Mesothelial cell of epicardium (in vitro differentiated cells): Measurements from ENCODE around the gene PDE4DIP. TPM values are rescaled to one million over a fixed set of nuclear protein-coding genes. Genes with fewer than 3 reads are reported as not detected.
"Not testable (repeated sequence)": the region's sequence is repeated elsewhere in the genome, so short reads cannot be mapped to it uniquely, and the experiment has no call there.

Experiments used
- DNase-seq, 2 experiments: peaks; one replicate each; pipeline ENCODE4 v3.0.0; 2021; ENCODE audit warnings: low spot score in 2 of 2; ENCODE audit not compliant: unreplicated experiment in 2 of 2
- H3K27ac Mint-ChIP-seq: 2 replicates; pipeline ENCODE4 v1.8.0; 2021; ENCODE audit warnings: mixed read lengths
- H3K27me3 Mint-ChIP-seq: 2 replicates; pipeline ENCODE4 v1.8.0; 2021; ENCODE audit warnings: low read depth, mixed read lengths
- H3K36me3 Mint-ChIP-seq: 2 replicates; pipeline ENCODE4 v1.8.0; 2021; ENCODE audit warnings: mixed read lengths
- H3K4me1 Mint-ChIP-seq: 2 replicates; pipeline ENCODE4 v1.8.0; 2021; ENCODE audit warnings: mixed read lengths
- H3K4me3 Mint-ChIP-seq: 2 replicates; pipeline ENCODE4 v1.8.0; 2021; ENCODE audit warnings: mild to moderate bottlenecking, moderate library complexity, mixed read lengths
- H3K9me3 Mint-ChIP-seq: 2 replicates; pipeline ENCODE4 v1.8.0; 2021; ENCODE audit warnings: mixed read lengths
- total RNA-seq: library from RNA; stranded (reverse); gene quantifications from 3 replicates; pipeline ENCODE4 v1.2.1, GENCODE V29; 2021

Gene PDE4DIP
- total RNA-seq = 46.4 to 49.0 TPM (median 46.6 TPM) in 3 replicates

- not testable (repeated sequence) for H3K27ac Mint-ChIP-seq, DNase-seq, H3K9me3 Mint-ChIP-seq, H3K4me1 Mint-ChIP-seq, H3K27me3 Mint-ChIP-seq, H3K36me3 Mint-ChIP-seq
- H3K4me3 Mint-ChIP-seq = peak within 1 kb of the TSS; percentile 44
Observed at GRCh38 chr1:148844220-148844619, at the start of gene PDE4DIP. Gene PDE4DIP, plus strand, starts transcription at chr1:148844428. Its CDS starts 347 bp downstream, at chr1:148844775.

GRCh38 chr1:148808268-148808928, 35.8 kb upstream of the PDE4DIP start:
- not testable (repeated sequence) for H3K27me3 Mint-ChIP-seq, H3K9me3 Mint-ChIP-seq, H3K4me3 Mint-ChIP-seq, H3K27ac Mint-ChIP-seq, DNase-seq, H3K4me1 Mint-ChIP-seq, H3K36me3 Mint-ChIP-seq

GRCh38 chr1:148808929-148809283, 35.3 kb upstream of the PDE4DIP start:
- H3K27me3 Mint-ChIP-seq, H3K4me1 Mint-ChIP-seq, H3K36me3 Mint-ChIP-seq, H3K27ac Mint-ChIP-seq, DNase-seq, H3K4me3 Mint-ChIP-seq, H3K9me3 Mint-ChIP-seq: not testable (repeated sequence)

GRCh38 chr1:148822180-148822579, 22.0 kb upstream of the PDE4DIP start:
- H3K27me3 Mint-ChIP-seq = not testable (repeated sequence)

GRCh38 chr1:148823822-148824221, 20.4 kb upstream of the PDE4DIP start:
- DNase-seq, H3K36me3 Mint-ChIP-seq, H3K4me1 Mint-ChIP-seq, H3K4me3 Mint-ChIP-seq, H3K27me3 Mint-ChIP-seq, H3K27ac Mint-ChIP-seq, H3K9me3 Mint-ChIP-seq: not testable (repeated sequence)

More at GRCh38 chr1:148822180-148822579, 22.0 kb upstream of the PDE4DIP start:
- H3K4me1 Mint-ChIP-seq, DNase-seq, H3K4me3 Mint-ChIP-seq, H3K36me3 Mint-ChIP-seq, H3K27ac Mint-ChIP-seq, H3K9me3 Mint-ChIP-seq: not testable (repeated sequence)

GRCh38 chr1:148825029-148825428, 19.2 kb upstream of the PDE4DIP start:
- not testable (repeated sequence) for H3K4me1 Mint-ChIP-seq, H3K9me3 Mint-ChIP-seq, H3K27ac Mint-ChIP-seq, DNase-seq, H3K4me3 Mint-ChIP-seq, H3K27me3 Mint-ChIP-seq, H3K36me3 Mint-ChIP-seq

- not testable (repeated sequence) for H3K36me3 Mint-ChIP-seq, H3K4me1 Mint-ChIP-seq, DNase-seq, H3K27ac Mint-ChIP-seq, H3K4me3 Mint-ChIP-seq, H3K27me3 Mint-ChIP-seq, H3K9me3 Mint-ChIP-seq
Observed at GRCh38 chr1:148828531-148828930, 15.7 kb upstream of the PDE4DIP start.

GRCh38 chr1:148828962-148829361, 15.3 kb upstream of the PDE4DIP start:
- not testable (repeated sequence) for H3K27ac Mint-ChIP-seq, H3K9me3 Mint-ChIP-seq, H3K27me3 Mint-ChIP-seq, H3K4me1 Mint-ChIP-seq, H3K36me3 Mint-ChIP-seq, DNase-seq, H3K4me3 Mint-ChIP-seq

- not testable (repeated sequence) for H3K4me3 Mint-ChIP-seq, H3K36me3 Mint-ChIP-seq, DNase-seq, H3K4me1 Mint-ChIP-seq, H3K27me3 Mint-ChIP-seq, H3K9me3 Mint-ChIP-seq, H3K27ac Mint-ChIP-seq
Observed at GRCh38 chr1:148829365-148829764, 14.9 kb upstream of the PDE4DIP start.

- H3K9me3 Mint-ChIP-seq, H3K4me1 Mint-ChIP-seq, H3K27ac Mint-ChIP-seq, H3K36me3 Mint-ChIP-seq, H3K27me3 Mint-ChIP-seq, H3K4me3 Mint-ChIP-seq, DNase-seq: not testable (repeated sequence)
Observed at GRCh38 chr1:148841262-148841661, 3.0 kb upstream of the PDE4DIP start.

GRCh38 chr1:148844651-148845050, 423 bp downstream of the PDE4DIP start:
- H3K4me3 Mint-ChIP-seq, H3K27ac Mint-ChIP-seq, H3K36me3 Mint-ChIP-seq, H3K27me3 Mint-ChIP-seq, DNase-seq, H3K9me3 Mint-ChIP-seq, H3K4me1 Mint-ChIP-seq: not testable (repeated sequence)

- H3K4me3 Mint-ChIP-seq, H3K27ac Mint-ChIP-seq: not testable (repeated sequence)
Observed at GRCh38 chr1:148845068-148845467, 840 bp downstream of the PDE4DIP start.

GRCh38 chr1:148850347-148850746, 6.1 kb downstream of the PDE4DIP start:
- H3K36me3 Mint-ChIP-seq, DNase-seq, H3K4me1 Mint-ChIP-seq, H3K9me3 Mint-ChIP-seq, H3K27me3 Mint-ChIP-seq, H3K27ac Mint-ChIP-seq, H3K4me3 Mint-ChIP-seq: not testable (repeated sequence)

More at GRCh38 chr1:148845068-148845467, 840 bp downstream of the PDE4DIP start:
- H3K27me3 Mint-ChIP-seq, H3K36me3 Mint-ChIP-seq, H3K9me3 Mint-ChIP-seq, DNase-seq, H3K4me1 Mint-ChIP-seq: not testable (repeated sequence)

GRCh38 chr1:148850840-148851239, 6.6 kb downstream of the PDE4DIP start:
- DNase-seq, H3K4me3 Mint-ChIP-seq, H3K27ac Mint-ChIP-seq, H3K9me3 Mint-ChIP-seq, H3K27me3 Mint-ChIP-seq, H3K4me1 Mint-ChIP-seq, H3K36me3 Mint-ChIP-seq: not testable (repeated sequence)

- DNase-seq, H3K4me1 Mint-ChIP-seq, H3K27me3 Mint-ChIP-seq, H3K9me3 Mint-ChIP-seq, H3K4me3 Mint-ChIP-seq, H3K27ac Mint-ChIP-seq, H3K36me3 Mint-ChIP-seq: not testable (repeated sequence)
Observed at GRCh38 chr1:148851684-148852083, 7.5 kb downstream of the PDE4DIP start.
